T1000 (cell line): ENCODE measurements around the gene NAT8L.

Experiments
- DNase-seq: peaks from one replicate; lab custom pipeline; 2025; ENCODE audit warnings: mixed read lengths; lab: John Stamatoyannopoulos, UW

The NAT8L gene

DNA sequence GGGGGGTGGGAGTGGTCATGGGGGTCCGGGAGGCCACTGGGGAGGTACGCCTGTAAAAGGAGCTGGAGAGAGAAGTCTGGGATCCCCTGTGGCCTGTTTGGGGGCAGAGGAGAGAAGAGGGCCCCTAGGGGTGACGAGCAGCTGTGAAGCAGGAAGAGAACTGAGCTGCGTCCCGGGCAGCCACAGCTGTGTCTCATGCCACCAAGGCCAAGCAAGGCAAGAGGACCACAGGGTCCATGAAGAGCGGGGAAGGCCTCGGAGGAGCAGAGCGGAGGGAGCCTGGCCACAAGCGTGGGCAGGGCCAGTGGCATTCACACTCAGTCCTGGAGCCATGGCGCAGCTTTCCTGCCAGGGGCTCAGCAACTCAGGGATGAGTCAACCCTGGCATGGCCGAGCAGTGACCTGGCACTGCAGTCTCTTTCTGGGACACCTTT is 13.6 kb upstream of the NAT8L start:
- peak; percentile 4 for DNase-seq

GRCh38 chr4:2046031-2046961 is 12.8 kb upstream of the NAT8L start:
- DNase-seq, result no peak

DNA sequence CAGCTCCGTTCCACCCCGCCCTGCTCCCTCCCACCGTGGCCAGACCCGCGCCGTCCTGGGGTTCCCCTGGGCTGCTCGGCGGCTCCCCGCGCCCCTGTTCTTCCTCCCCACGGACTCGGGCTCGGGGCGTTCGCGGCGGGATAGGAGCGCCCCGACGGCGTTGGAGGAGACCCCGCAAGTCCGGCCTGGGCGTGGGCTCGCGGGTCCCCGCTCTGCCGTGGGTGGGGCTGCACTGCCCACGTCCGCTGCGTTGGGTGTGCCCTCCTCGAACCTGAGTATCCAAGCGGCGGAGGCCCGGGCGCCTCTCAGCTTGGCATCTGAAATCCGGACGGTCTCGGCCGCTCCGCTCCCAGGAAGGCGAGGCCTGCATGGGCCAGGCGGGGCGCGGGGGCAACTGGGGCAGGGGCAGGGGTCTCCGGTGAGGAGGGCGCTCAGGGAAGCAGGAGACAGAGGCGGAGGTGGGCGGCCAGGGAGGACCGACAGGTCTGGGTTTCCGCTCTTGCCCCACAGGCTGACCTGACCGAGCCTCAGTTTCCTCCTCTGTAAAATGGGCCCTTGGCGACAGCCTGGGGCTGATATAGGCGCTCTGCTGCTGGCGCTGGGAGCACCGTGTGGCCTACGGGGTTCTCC is 12.0 kb upstream of the NAT8L start:
- DNase-seq, result no peak

DNA sequence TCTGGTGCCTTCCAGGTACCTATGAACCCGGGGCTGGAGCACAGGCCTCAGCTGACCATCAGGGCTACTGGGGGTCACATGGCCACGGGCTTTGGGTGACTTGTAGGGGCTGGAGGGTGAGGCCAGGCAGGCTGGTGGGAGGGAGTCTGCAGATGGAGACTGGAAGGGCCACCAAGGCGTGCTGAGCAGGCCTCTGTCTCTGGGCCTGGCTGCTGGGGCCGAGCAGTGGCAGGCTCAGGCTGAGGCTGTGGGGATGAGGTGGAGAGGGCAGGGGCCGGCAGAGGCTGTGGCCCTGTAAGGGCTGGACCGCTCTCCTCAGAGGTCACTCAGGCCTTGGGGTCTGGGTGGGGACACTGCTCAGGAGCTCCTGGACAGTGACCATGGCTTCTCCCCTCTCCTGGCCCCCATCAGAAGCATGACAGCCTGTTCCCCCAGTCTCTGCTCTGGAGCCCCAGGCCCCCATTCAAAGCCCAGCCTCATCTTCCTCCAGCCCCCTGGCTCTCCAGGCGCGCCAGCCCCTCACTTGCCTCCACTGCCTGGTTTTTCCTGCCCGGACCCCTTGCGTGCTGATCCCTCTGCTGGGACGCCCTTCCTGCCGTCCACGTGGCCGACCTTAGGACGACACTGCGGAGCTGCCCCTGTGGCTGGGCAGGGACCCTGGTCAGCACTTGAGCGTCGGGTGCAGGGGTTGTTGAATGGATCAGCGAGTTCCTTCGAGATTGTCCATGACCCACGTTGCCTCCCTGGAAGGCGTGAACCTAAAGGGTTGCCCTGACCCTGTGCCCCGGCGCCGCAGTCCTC is 11.1 kb upstream of the NAT8L start:
- DNase-seq, result no peak

DNA sequence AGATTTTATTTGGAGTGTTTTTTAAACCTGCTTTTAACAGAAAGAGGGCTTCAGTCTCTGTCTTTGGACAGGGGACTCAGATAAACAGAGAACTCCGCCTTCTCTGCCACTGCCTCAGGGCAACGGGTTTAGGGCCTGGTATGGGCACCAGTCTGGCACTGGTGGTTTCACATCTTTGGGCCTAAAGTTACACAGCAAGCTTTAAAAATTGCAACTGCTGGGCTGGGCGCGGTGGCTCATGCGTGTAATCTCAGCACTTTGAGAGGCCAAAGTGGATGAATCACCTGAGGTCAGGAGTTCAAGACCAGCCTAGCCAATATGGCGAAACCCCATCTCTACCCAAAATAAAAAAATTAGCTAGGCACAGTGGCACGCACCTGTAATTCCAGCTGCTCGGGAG is 10.3 kb upstream of the NAT8L start:
- no peak for DNase-seq

DNA sequence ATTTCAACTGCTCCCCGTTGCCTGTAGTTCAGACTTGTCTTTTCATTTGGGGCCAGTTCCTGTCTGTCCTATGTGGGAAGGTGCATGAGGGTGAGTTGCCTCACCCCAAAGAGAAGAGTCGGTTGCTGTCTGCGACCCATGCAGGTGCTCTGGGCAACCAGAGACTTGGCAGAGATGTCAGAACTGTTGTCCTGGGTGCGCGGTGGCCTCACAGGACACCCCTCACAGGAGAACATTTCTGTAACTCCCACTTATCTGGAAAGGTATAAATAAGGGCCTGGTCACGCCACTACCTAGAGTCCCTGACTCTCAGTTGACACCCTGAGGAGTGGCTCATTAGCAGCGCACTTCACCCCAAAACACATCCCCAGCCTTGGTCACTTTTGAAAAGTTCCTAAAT is 9.7 kb upstream of the NAT8L start:
- DNase-seq, result no peak

DNA sequence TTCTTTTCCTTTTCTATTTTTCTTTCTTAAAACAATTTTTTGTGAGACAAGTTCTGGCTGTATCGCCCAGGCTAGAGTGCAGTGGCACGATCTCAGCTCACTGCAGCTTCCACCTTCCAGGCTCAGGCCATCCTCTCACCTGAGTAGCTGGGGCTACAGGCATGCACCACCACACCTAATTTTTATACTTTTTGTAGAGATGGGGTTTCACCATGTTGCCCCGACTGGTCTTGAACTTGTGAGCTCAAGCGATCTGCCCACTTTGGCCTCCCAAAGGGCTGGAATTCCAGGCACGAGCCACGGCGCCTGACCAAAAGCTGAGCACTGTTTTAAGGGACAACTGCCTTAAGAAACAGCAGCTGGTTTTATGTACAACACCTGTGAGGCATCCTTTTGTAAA is 9.3 kb upstream of the NAT8L start:
- DNase-seq, result no peak

DNA sequence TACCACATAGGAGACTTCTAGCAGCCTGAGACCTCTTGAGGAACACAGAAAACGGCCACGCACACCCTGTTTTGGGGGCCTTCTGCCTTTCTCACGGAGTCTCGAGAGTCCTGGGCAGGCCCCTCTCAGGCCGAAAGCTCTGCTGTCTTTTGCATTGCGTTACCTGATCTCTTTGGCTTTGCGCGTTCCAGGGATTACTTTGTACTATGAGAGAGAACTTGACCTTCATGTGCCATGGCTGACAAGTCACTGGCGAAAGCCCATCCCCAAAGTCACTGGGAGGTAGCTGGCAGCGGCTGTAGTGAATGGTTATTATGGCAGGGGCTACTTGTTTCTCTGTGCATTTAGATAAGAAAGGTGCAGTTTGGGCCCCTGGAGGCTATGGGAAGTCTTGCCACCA is 8.0 kb upstream of the NAT8L start:
- DNase-seq, result no peak

GRCh38 chr4:2054217-2054616 is 4.9 kb upstream of the NAT8L start:
- DNase-seq, result no peak

GRCh38 chr4:2057382-2058065 is 1.6 kb upstream of the NAT8L start:
- DNase-seq, result no peak

GRCh38 chr4:2058264-2059045 is 672 bp upstream of the NAT8L start:
- DNase-seq, result no peak

DNA sequence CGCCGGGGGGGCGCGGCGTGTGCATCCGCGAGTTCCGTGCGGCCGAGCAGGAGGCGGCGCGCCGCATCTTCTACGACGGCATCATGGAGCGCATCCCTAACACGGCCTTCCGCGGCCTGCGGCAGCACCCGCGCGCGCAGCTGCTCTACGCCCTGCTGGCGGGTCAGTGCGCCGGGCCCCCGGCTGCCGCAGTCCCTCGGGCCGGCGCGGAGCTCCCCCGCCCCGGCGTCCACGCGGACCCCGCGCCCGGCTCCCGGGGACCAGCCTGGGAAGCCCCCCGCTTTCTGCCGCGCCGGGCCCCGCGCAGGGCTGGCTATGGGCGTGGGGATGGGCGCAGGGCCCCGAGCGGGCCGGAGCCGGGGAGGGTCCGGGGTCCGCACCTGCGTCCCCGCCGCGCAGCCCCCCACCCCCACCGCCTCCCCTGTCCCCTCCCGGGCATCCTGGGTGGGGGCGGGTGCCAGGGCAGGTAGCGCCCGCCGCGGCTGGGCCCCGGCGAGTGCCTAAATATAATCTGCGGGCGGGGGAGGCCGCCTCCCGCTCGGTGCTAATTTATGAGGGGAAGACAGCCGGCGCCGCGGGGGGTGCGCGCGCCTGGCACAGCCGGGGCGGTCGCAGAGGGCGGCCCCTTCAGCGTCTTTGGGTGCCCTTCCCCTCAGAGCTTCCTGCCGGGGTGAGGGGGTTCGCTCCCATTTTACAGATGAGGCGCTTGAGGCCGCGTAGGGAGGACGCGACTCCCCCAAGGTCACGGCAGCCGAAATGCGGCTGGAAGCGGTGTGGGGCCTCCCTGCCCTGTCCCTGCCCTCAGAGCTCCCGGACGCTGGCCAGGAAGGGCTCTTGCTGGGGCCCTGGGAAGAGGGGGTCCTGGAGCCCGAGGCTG is 837 bp downstream of the NAT8L start:
- no peak for DNase-seq

GRCh38 chr4:2060611-2061185 is 1.6 kb downstream of the NAT8L start:
- no peak for DNase-seq

GRCh38 chr4:2061186-2062131 is 2.3 kb downstream of the NAT8L start:
- DNase-seq, result no peak

DNA sequence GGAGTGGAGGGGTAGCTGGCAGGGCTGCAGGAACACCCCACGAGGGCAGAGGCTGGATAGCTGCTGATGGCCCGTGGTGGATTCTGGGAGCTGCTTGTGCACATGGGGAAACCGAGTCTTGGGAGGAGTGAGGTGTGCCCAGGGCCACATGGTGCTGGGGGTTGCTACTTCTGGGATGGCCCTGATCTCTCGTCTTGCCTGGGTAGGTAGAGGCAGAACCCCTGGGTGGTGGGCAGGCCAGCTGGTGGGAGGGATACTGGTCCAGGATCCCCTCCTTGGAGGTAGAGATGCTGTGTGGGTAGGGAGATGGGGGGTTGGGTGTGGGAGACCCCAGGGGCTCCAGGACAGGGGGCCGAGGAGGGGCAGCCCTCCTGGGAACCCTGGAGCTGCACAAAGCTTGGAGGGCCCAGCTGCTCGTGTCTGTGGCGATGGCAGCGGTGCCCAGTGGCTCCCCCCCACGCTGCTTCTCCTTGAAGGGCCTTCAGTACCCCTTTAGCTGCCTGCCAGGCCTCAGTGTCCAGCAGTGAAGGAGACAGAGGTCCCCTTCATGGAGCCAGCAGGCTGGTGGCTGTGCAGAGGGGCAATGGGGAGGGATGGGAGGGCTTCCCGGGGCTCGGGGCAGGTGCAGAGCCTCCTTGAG is 3.2 kb downstream of the NAT8L start:
- DNase-seq, result no peak

DNA sequence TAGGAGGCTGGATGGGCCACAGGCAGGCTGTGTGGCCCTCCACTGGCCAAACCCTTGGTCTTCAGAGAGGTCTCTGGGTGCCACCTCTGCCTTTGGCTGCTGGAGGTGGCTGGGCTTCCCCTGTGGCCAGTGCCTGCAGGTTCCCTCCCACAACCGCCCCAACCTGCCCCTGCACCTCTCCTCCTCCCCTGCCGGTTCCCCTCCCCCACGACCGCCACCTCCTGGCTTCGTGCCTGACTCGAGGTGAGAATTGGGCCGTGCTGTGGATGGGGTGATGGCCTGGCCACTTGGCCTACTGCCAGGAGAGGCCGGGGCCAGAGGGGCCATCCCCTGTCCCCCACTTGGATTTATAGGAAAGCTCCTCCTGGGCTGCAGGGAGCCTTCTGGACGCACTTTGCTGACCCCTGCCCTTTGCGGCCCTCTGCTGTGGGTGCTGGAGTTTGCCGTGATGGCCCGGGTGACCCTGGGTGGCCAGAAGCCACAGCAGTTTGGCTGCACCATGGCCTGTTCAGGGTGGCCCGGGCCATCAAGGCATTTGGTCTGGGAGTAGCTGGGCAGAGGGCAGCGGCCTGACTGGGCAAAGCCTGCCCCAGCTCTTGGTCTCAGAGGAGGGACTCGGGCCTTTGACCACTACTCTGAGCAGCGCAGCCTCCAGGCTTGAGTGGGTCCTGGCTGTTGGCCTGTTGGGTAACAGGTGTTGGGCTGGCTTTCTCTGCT is 3.8 kb downstream of the NAT8L start:
- DNase-seq, result no peak

DNA sequence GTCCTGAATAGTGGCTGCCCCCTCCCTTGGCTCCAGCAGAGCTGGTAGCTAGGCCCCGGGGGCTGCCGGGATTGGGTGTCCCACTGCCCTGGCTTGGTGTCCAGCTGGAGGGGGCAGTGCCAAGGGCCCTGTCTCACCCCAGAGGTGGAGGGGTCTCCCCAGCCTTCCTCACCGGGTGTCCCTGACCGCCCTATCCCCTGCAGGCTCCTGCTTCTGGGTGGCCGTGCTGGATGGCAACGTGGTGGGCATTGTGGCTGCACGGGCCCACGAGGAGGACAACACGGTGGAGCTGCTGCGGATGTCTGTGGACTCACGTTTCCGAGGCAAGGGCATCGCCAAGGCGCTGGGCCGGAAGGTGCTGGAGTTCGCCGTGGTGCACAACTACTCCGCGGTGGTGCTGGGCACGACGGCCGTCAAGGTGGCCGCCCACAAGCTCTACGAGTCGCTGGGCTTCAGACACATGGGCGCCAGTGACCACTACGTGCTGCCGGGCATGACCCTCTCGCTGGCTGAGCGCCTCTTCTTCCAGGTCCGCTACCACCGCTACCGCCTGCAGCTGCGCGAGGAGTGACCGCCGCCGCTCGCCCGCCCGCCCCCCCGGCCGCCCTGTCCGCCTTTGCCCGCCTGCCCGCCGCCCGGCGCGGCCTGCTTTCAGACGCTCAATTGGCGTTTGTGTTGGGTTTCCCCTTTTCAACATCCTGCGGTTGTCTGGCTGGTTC is 4.6 kb downstream of the NAT8L start:
- DNase-seq, result no peak
